ENCODE measurements around the gene MAD2L1.
"Not testable (repeated sequence)": the region's sequence is repeated elsewhere in the genome, so short reads cannot be mapped to it uniquely, and the experiment has no call there.

The MAD2L1 gene

DNA sequence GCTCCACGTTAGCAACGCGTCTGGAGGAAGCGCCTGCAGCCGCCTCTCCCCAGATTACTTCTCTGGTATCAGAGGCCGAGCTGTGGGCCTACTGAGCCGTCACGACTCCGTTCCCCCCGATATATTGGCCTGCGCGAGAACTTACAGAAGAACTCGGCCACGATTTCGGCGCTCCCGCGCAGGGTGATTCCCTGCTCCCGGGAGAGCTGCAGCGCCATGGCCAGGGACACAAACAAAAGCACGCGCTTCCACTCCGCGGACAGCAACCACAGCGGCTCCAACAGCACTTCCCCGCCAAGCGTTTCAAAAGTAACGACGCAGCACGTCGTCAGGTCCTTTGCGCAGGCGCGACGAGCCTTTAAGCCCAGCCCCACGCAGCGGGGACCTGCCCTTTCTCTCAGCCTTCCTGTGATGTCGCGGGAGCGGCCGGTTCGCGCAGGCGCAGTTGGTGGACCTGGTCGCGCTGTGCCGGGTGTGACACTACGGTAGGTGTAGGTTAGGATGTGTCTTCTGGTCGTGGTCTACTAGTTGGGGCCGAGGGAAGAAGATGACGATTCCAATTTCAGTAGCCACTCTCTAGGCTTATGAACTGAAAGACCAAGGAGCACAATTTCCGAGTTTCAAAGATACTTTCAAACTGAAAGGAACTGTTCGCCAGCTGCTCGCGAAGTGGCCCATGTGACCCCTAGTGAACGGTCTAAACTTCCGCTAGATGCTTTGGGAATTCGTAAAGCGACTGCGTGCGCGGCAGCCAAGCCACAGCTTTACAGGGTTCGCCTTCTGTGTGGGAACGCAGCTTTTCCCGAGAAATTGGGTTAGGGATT lies at the start of gene MAD2L1:
TSS of gene MAD2L1 (minus strand) at position 332 of the 824 bp plus-strand sequence. CDS start at position 218, 114 bp downstream.
- peak; percentile 97 for DNase-seq (ENCODE audit: low read depth in 2 of 2)

GRCh38 chr4:120111745-120112144 lies 45.1 kb upstream of the MAD2L1 start:
- DNase-seq (ENCODE audit: low read depth in 2 of 2), result no peak

- DNase-seq (ENCODE audit: low read depth in 2 of 2), result no peak
Observed at GRCh38 chr4:120109406-120109805, 42.8 kb upstream of the MAD2L1 start.

- DNase-seq (ENCODE audit: low read depth in 2 of 2), result no peak
Observed at GRCh38 chr4:120105472-120105871, 38.8 kb upstream of the MAD2L1 start.

DNA sequence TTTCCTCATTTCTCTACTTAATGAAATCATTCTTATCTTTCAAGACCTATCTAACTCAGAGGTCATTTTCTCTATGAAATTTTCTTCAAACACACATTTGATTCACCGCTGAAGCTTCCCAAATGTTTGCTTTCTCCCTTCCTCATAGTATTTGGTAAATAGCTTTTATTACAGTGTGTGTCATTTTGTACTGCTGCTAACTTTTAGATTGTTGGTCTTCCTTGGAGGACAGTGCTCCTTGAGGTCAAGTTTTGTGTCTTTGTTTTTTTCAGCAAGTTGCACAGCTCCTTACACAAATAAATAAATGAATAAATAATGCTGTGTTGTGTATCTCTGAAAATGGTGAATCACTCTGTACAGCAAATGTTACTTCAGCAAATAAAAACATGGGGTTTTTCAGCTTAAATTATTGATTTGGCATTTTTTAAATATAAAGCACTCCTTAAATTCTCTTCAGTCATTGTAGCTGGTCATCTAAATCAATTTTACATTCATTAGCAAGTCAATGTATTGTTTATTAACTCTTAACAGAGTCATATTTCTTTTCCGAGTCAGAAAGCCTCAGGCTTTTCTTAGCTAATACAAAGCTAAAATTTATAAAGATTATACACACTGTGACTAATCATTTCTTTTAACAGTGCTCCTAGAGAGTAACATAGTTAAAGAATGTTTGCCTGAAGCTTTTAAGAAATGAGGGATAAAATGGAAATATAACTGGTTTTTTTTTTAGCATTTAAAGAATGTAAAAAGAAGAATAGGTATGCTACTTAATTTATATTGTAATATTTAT lies 30.1 kb upstream of the MAD2L1 start:
- no peak for DNase-seq (ENCODE audit: low read depth in 2 of 2)

GRCh38 chr4:120088507-120088906 lies 21.9 kb upstream of the MAD2L1 start:
- no peak for DNase-seq (ENCODE audit: low read depth in 2 of 2)

GRCh38 chr4:120088066-120088465 lies 21.4 kb upstream of the MAD2L1 start:
- not testable (repeated sequence) for DNase-seq (ENCODE audit: low read depth in 2 of 2)

DNA sequence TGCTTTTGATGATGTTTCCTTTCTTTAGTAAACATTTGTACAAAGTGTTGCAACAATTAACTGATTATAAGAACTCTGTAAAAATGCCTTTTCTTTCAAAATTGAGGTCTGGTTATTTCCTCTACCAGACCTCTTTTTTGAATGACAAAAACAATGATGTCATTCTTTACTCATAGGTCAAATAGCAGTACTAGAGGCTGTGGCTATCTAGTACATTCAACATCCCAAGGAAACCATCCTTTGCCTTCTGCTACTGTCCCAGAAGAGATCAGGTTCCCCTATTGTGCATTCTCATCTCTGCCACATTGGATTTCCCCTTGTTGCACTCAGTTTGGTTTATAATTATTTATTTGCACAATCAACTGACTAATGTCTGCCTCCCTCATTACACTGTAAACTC lies 19.1 kb upstream of the MAD2L1 start:
- no peak for DNase-seq (ENCODE audit: low read depth in 2 of 2)

- DNase-seq (ENCODE audit: low read depth in 2 of 2), result no peak
Observed at GRCh38 chr4:120084327-120084726, 17.7 kb upstream of the MAD2L1 start.

DNA sequence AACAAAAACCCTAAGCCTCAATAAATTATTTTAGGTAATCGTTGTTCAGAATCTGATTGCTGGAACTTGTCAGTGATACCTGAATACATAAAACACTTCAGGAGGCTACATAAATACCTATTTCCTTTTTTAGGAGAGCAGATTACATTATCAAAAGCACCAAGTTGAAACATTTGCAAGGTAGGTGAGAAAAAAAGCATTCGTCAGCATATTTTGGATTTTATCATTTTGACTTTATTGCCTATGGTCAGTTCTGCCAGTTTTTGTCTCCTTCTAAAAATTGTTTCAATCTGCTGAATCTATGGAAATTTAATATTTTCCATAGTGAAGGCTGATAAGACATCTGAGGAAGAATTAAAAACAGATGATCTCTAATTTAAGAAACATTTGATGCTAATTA lies 16.5 kb upstream of the MAD2L1 start:
- DNase-seq (ENCODE audit: low read depth in 2 of 2), result no peak

GRCh38 chr4:120082251-120082650 lies 15.6 kb upstream of the MAD2L1 start:
- DNase-seq (ENCODE audit: low read depth in 2 of 2), result no peak

- DNase-seq (ENCODE audit: low read depth in 2 of 2), result no peak
Observed at GRCh38 chr4:120081726-120082125, 15.1 kb upstream of the MAD2L1 start.

DNA sequence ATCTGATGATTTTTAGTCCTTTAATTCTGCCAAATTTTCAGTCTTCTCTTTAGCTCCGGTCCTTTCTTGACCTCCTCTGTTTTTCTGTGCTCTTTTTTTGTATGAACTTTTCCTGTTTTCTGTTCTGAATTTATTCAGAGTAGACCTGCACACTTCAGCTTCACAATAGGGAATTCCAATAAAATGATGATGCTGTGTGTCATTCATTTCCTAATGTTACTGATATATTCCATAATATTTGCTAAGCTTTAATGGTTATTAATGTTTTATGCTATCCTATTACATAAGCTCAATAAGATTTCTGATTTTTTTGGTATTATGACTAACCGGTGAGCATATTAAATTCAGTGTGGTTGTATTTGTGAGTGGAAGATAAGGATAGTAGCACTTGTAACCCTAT lies 13.9 kb upstream of the MAD2L1 start:
- DNase-seq (ENCODE audit: low read depth in 2 of 2), result no peak

DNA sequence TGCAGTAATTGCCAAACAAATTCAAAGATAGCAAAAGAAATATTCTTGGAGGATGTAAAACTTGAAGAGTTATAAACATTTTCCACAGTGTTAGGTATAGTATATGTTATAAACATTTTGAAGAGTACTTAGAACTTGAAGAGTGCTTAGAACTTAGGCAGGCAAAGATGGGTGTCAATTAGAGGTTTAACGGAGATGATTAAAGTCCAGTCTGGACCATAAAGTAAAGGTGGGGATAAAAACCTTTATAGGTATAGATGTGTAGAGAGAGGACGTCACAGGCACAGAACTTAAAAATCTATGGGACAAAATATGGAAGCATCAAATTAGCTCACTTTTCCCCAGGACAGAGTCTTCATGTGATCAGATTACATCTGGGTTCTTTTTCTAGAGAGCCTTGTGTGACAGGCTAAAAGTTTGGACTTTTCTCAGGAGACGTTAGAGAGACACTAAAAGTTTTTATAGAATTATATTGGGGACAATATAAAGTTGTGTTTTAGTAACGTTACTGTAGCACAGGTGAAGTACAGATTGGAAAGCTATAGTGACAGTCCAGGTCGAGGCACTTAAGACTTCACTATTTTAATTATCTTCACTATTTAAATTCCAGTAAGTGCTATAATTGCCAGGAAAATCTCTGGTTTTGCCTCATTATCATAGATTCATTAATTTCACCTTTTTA lies 13.3 kb upstream of the MAD2L1 start:
- DNase-seq (ENCODE audit: low read depth in 2 of 2), result no peak

DNA sequence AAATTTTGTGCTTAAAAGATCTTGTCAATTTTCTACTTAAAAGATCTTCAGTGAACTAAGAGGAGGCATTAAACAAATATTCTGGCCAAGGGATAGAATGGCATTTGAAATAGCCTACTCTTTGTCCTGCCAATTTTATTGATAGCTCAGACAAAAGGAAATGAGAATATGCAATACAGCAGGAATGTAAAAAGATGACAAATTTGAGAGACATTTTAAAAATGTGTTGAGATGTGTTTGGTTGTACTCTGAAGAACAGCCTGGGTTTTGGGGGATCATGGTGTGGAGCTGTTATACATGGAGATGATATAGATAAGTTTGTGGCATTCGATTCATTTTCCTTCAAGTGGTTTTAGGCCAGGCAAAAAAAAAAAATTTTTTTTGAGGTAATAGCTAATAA lies 11.6 kb upstream of the MAD2L1 start:
- no peak for DNase-seq (ENCODE audit: low read depth in 2 of 2)

- no peak for DNase-seq (ENCODE audit: low read depth in 2 of 2)
Observed at GRCh38 chr4:120071192-120071795, 4.6 kb upstream of the MAD2L1 start.

DNA sequence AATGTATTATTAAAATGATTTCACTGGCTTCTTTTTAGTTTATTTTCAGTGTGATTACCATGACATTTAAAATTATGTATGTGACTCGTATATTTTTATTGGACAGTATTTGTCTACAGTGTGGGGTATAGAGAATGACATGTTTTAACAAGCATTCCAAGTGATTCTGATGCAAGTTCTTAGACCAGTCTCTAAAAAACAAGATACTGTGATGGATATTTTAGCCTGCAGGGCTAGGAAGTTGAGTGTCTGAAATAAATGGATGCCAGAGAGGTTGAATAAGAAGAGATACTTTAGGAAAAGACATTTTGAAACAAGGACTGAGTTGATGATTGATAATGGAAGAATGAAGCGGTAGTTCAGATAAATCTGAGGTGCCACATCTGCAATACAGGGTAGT lies 3.5 kb upstream of the MAD2L1 start:
- DNase-seq (ENCODE audit: low read depth in 2 of 2), result no peak

DNA sequence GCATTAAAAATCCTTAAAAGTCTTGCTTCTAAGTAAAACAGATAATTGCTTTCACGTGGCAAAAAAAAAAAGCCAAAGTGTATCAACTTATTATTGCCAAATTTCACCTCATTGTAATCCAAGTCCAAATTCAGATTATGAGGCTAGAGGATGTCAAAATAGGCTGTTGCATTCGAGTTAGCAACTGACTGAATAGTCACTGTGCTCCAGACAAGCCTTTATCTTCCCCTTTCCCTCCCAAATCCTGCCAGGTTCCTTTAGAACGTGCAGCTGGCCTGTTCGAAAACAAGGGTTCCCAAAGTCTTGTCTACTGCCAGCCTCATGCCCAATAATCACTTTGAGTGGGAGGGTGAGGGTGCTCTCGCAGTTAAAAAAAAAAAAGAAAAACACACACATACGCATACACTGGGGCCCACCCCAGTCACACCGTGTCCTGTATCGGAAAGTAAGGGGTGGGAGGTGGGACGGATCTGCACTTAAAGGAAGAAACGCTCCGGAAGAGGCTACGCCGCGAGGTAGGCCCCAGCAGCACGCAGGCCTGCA lies 603 bp downstream of the MAD2L1 start:
- DNase-seq (ENCODE audit: low read depth in 2 of 2), result no peak

- DNase-seq (ENCODE audit: low read depth in 2 of 2), result no peak
Observed at GRCh38 chr4:120064887-120065286, 1.8 kb downstream of the MAD2L1 start.

- DNase-seq (ENCODE audit: low read depth in 2 of 2), result not testable (repeated sequence)
Observed at GRCh38 chr4:120063711-120064110, 2.9 kb downstream of the MAD2L1 start.

DNA sequence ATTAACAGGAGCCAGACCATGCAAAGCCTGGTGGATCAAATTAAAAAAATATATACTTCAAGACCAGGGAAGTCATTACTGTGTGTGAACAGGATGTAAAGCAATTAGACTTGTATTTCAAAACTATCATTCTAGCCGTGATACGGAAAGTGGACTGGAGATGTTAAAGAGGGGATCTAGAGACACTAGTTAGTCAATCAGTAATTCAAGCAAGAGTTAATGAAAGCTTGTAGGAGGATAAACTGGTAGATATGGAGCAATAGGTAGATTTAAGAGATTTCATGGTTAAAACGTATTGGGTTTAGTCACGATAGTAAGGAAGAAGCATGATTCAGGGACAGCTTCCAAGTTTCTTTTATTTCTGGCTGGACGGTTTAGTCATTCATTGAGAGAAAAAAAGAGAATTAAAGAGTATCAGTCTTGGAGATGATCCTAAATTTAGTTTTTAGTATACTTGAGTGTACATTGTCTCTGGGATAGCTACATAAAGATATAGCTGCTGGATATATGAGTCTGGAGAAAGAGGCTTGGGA lies 3.9 kb downstream of the MAD2L1 start:
- no peak for DNase-seq (ENCODE audit: low read depth in 2 of 2)

Data from stimulated activated CD8-positive, alpha-beta memory T cell treated with anti-CD3 and anti-CD28 coated beads, Interleukin-15, amount 100 ng/mL, for 48 hours (primary cell).